Activated CD4-positive, alpha-beta T cell treated with anti-CD3 and anti-CD28 coated beads, Interleukin-2, amount 50 U/mL, for 24 hours (primary cell): Measurements from ENCODE around the gene PIGR.
A peak's percentile ranks its signal among the peaks of the same experiment; 100 is the strongest.

Experiments
- DNase-seq, 2 donors: peaks; one replicate each; pipeline ENCODE4 v3.0.0-alpha.2; 2020; ENCODE audit warnings: low read depth in 1 of 2, low spot score in 1 of 2

The PIGR gene, protein sequence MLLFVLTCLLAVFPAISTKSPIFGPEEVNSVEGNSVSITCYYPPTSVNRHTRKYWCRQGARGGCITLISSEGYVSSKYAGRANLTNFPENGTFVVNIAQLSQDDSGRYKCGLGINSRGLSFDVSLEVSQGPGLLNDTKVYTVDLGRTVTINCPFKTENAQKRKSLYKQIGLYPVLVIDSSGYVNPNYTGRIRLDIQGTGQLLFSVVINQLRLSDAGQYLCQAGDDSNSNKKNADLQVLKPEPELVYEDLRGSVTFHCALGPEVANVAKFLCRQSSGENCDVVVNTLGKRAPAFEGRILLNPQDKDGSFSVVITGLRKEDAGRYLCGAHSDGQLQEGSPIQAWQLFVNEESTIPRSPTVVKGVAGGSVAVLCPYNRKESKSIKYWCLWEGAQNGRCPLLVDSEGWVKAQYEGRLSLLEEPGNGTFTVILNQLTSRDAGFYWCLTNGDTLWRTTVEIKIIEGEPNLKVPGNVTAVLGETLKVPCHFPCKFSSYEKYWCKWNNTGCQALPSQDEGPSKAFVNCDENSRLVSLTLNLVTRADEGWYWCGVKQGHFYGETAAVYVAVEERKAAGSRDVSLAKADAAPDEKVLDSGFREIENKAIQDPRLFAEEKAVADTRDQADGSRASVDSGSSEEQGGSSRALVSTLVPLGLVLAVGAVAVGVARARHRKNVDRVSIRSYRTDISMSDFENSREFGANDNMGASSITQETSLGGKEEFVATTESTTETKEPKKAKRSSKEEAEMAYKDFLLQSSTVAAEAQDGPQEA

GRCh38 chr1:206946261-206946660 is at the start of gene PIGR:
Gene PIGR, minus strand, starts transcription at chr1:206946466. Its CDS starts 5,935 bp downstream, at chr1:206940531.
- no peak for DNase-seq

GRCh38 chr1:206992790-206993189 is 46.5 kb upstream of the PIGR start:
- no peak for DNase-seq

DNA sequence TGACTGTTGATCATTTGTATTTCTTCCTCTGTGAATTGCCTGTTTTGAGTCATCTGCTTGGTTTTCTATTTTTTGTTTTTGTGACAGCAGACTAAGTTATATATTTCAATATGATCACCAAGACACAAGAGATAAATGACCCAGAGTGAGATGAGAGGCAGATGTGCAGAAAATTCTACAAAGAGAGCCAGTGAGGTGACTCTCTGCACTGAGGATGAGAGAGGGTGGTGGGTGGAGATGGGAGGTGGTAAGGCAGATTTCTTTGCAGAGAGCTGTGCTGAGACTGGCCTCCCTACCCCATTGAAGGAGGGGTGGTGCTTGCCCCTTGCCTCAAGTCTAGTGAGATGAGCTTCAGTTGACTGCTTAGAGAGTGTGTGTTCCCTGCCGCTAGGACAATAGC is 41.6 kb upstream of the PIGR start:
- no peak for DNase-seq

DNA sequence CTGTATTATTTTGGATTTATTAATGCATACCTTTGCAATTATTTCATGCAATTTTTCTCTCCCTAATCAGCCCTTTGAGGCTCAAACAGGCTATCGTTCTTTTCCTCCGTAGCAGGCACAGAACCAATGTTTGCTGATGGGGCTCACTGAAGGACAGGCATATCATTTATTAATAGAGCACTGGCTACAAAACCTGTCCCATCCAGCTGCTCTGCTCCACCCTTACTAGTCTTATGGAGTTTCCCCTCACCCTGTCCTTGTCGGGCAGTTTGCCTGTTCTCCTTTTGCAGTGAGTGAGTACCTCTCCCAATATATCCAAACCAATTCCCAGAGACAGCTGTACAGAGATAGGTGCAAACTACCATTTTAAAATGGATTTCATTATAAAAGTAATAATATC is 40.6 kb upstream of the PIGR start:
- no peak for DNase-seq

DNA sequence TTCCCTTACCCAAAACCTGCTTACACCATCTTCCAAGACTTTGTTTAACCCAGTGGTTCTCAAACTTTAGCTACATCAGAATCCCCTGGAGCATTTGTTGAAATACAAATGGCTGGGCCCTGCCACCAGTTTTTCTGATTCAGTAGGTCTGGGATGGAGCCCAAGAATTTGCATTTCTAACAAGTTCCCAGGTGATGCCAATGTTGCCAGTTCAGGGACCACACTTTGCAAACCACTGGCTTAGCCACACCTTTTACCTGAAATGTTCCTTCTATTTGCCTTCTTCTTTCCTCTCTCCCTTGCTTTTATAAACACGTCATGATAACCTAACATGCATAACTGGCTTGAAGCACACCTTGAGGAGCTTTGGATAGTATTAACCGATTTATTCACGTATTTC is 40.1 kb upstream of the PIGR start:
- DNase-seq = no peak

DNA sequence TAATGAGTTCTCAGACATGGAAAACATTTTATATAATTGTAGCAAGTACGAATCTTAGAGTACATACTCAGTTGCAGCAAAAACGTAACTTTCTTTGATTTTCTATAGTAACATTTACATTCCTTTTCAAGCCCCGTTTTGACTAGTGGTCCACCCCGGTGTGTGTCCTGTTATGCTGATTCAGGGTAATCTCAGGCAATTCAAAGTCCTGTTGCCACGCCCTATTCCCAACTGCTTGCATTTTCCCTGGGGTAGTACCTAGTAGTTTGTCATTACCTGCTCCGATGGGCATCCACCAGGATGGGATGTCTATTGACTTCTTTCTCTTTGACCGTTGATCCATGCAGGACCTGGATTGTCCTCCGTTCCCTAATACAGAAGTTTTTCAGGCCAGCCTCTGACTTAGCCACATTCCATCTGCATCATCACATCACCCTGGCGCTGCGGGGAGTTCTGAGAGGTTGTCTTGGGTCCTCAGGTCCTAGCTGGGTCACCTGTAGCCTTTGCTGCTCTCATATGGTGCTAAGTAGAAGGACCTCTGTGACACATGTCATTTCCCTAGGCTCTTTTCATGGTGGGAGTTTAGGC is 39.0 kb upstream of the PIGR start:
- DNase-seq = no peak

- DNase-seq = peak; percentile 33 to 45
Measured at GRCh38 chr1:206982216-206982615, 36.0 kb upstream of the PIGR start.

DNA sequence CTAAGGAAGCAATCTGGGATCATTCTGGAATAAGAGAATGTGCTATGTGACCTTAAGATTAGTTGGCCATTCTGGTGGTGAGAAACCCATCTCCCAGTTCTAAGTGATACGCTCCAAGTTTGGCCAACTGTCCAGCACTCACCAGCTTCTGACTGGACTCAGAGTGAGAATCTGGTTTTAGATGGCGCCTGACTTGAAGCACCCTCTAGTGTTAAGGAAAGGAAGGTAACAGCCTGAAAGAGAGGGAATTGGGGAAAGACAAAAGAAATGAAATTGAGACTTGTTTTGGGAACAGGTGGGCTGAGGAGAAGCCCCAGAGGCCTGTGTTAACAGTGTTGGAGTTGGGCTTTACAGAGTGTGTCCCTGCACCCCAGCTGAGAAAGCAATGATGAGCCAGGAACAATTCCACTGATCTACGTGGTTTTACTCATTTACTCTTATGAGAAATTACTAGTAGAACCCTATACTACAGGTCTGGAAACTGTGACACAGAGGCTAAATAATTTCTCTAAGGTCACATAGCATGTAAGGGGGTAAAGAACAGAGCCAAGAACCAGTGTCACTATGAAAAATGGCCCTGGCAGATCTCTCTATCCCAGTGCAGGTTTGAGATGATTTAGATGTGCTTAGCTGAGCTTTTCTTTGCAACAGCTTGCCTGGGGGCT is 33.2 kb upstream of the PIGR start:
- DNase-seq = no peak

- DNase-seq = no peak
Measured at GRCh38 chr1:206978259-206978658, 32.0 kb upstream of the PIGR start.

GRCh38 chr1:206975306-206975705 is 29.0 kb upstream of the PIGR start:
- no peak for DNase-seq

DNA sequence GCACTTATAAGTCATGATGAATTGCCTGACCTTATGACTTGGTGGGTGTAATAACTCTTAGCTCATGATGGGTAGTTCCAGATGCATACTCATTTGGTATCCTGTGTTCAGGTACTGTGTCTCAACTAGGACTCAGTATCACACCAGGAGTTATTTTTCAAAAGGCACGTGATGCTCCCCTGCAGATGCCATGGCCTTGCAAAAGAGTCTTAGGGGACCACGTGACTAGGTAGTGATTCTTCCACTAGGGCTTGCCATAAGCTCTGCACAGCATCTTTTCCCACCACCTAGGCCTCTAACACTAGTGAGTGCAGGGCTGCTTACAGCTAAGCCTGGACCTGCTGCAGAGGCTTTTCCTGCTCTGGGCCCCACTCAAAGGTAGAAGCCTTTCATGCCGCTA is 27.9 kb upstream of the PIGR start:
- DNase-seq = no peak

- no peak for DNase-seq
Measured at GRCh38 chr1:206972728-206973127, 26.5 kb upstream of the PIGR start.

DNA sequence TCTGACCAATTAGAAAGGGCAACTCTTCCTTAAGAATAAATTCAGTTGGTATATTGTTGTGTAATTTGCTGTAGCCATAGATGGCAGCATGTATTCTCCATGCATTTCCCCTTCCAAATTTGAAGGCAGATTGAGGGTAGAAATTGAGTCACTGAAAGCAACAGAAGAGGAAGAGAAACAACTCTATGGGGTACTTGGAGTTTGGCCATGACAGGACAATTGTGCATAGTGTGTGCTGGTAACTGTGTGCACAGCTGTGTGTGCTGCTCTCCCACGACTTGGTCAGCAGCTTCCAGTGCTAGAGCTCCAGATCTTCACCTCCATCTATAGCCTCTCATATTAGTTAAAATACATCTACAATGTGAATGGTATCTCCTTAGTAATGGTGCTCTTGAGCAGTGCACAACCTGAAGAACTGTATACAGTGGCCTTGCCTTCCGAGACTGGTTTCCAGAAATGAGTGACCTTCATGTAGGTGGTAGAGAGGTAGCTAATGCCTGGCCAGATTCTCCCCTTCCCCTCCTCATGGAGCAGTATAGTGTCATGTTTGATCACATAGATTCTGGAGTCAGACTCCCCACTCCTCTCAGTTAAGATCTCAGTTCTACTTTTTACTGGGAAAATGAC is 24.9 kb upstream of the PIGR start:
- DNase-seq = no peak

GRCh38 chr1:206970446-206970845 is 24.2 kb upstream of the PIGR start, which contains the start of gene FCAMR:
Gene FCAMR, minus strand, starts transcription at chr1:206970460. Its CDS starts 335 bp downstream, at chr1:206970125.
- DNase-seq = no peak

DNA sequence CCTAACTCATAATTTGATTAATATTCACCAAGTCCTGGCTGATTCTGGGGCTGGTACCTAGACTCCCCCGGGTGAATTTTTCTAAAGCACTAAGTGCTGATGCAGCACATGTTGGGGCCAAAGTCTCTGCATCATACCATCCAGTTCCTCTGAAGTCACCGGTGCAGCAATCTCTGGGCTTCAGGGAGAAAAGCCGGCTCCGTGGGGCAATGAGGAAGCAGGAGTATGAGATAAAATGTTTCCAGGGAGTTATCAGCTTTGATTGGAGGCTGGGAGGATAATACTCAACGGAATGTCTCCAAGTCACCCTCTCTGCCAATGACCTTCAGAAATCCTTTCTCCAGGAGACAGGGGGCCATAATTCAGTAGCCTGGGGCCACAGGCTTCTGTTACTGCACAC is 22.8 kb upstream of the PIGR start:
- no peak for DNase-seq

GRCh38 chr1:206967096-206967849 is 21.0 kb upstream of the PIGR start:
- DNase-seq = no peak

GRCh38 chr1:206965781-206966180 is 19.5 kb upstream of the PIGR start:
- no peak for DNase-seq

DNA sequence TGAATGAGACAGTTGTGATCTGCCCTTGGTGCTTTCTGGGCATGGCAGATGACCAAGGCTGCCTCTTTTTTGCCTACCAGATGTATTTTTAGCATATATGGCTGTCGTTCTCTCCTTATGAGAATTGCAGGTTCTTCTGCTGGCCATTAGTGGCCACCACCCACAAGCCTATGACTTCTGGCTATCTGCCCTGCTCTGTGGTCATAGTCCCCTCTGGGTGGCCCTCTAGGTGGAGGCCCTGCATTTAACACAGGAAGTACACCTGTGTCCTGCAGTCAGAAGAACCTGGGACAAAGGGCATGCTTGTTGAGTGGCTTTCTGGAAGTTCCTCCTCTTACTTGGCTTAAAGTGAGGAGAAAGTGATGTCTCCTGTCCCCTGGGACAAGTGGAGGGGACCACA is 17.5 kb upstream of the PIGR start:
- no peak for DNase-seq

DNA sequence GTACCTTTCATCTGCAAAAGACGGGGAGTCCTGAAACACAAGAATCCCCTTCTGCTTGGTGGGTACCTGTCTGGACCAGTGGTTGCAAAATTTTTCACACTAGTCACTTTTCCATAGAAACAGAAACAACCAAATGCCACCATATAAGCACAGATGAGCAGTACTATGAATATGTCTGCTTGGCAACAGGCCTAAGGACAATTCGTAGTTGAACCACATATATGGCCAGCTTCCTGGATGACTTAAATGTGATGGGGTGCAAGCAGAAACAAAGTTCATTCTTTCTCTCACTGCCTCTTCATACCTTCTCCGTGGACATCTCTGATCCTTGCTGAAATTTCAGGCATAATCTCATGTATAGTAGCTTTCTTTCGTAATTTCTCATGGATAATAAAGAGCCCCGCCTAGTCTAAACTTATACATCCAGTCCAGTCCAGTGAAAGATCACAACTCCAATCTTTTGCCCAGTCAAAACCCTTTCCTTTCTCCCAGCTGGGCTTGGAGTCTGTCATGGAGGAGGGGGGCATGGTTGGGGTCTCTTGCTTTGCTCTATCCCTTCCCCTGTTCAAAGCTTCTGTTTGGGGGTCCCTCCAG is 16.9 kb upstream of the PIGR start:
- DNase-seq = no peak

GRCh38 chr1:206962272-206962671 is 16.0 kb upstream of the PIGR start:
- DNase-seq = no peak
